Measurements from ENCODE around the gene SMC3. TPM values are rescaled to one million over a fixed set of nuclear protein-coding genes. Genes with fewer than 3 reads are reported as not detected.

Gene SMC3
- total and polyA plus RNA-seq, 2 of the 13 experiments (the other 11 are each of a cell fraction or from before 2014, with no cell fraction given) = 11.7 to 48.0 TPM

- TF ChIP-seq ZFP62 (CRISPR knock-in tag; IDR thresholded peaks at IDR 0.05) (no peak), ARID4A (CRISPR knock-in tag; IDR thresholded peaks at IDR 0.05; ENCODE audit: borderline replicate concordance) (peak; percentile 66; the same call in 1 of the 2 replicates), PRDM10 (CRISPR knock-in tag; IDR thresholded peaks at IDR 0.05; ENCODE audit: low read depth) (peak; percentile 91), ZNF12 (CRISPR knock-in tag; IDR thresholded peaks at IDR 0.05) (peak; percentile 100), HMG20A (CRISPR knock-in tag; IDR thresholded peaks at IDR 0.05; ENCODE audit: borderline replicate concordance) (peak; percentile 43; the same call in 1 of the 2 replicates), SKI (IDR thresholded peaks at IDR 0.05; ENCODE audit: partially characterized antibody) (peak; percentile 94), E2F5 (CRISPR knock-in tag; conservative IDR thresholded peaks at IDR 0.05) (no peak), PITX1 (CRISPR knock-in tag; IDR thresholded peaks at IDR 0.05) (peak; percentile 27; the same call in 1 of the 2 replicates), FOXJ3 (CRISPR knock-in tag; IDR thresholded peaks at IDR 0.05; ENCODE audit: borderline replicate concordance) (peak; percentile 78; the same call in 1 of the 2 replicates), JUND (CRISPR knock-in tag; IDR thresholded peaks at IDR 0.05) (no peak), ZNF180 (CRISPR knock-in tag; IDR thresholded peaks at IDR 0.05; ENCODE audit: borderline replicate concordance, low read depth) (no peak), NCOR1 (IDR thresholded peaks at IDR 0.05; ENCODE audit: borderline replicate concordance, low read length) (peak; percentile 79), FOXK1 (CRISPR knock-in tag; IDR thresholded peaks at IDR 0.05; ENCODE audit: borderline replicate concordance, low read depth) (peak; percentile 73; the same call in 1 of the 2 replicates), ZBTB39 (CRISPR knock-in tag; IDR thresholded peaks at IDR 0.05) (0 out of 2 replicates have a peak, but pooled peaks have one; percentile 47), ISL2 (CRISPR knock-in tag; IDR thresholded peaks at IDR 0.05) (0 out of 2 replicates have a peak, but pooled peaks have one; percentile 33), HHEX (CRISPR knock-in tag; IDR thresholded peaks at IDR 0.05) (0 out of 2 replicates have a peak, but pooled peaks have one; percentile 13)
Measured at GRCh38 chr10:110569736-110570135, 2.2 kb downstream of the SMC3 start (continued).
